ENCODE results near the gene RTN4RL1. TPM values are rescaled to one million over a fixed set of nuclear protein-coding genes. Genes with fewer than 3 reads are reported as not detected.

The RTN4RL1 gene
- total and polyA plus RNA-seq, 2 of the 13 experiments (the other 11 are each of a cell fraction or from before 2014, with no cell fraction given): 0.01 TPM; not detected in 1

DNA sequence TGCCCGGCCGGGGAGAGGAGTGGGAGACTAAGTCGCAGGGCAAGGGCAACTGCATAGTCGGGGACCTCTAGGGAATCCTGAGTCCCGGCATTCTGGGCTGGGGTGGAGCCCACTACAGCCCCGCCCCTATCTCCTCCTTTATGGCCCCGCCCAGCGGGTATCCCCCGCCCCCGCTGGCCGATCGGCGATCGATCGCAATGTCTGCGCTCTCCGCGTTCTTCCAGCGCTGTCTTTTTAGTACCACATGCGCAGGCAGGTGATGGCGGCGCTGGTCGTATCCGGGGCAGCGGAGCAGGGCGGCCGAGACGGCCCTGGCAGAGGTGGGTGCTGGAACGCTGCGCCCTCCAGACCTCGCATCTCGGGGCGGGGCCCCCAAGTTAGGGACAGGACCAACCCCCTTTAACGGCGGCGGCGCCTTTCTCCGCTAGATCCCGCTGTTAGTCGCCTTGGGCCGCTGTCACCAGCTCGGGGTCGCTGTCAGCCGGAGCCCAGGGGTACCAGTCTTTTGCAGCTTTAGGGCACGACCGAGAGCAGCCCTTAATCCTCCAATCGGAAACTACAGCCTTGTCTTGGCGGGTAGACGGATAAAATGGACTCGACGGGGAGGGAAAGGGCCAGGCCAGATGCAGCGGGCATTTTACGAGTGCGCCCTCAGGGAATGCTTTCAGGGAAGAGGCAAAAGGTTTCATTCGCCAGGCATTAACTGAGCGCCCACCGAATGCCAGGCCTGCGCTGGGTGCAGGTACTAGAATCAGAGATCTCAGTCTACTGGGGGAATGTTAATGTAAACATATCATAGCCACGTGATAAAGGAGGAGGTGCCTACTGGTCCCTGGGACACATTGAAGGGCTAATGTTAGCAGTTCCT lies 5.0 kb upstream of the RTN4RL1 start, which contains the start of gene DPH1 (continued):
- TF ChIP-seq, protein P1, sequence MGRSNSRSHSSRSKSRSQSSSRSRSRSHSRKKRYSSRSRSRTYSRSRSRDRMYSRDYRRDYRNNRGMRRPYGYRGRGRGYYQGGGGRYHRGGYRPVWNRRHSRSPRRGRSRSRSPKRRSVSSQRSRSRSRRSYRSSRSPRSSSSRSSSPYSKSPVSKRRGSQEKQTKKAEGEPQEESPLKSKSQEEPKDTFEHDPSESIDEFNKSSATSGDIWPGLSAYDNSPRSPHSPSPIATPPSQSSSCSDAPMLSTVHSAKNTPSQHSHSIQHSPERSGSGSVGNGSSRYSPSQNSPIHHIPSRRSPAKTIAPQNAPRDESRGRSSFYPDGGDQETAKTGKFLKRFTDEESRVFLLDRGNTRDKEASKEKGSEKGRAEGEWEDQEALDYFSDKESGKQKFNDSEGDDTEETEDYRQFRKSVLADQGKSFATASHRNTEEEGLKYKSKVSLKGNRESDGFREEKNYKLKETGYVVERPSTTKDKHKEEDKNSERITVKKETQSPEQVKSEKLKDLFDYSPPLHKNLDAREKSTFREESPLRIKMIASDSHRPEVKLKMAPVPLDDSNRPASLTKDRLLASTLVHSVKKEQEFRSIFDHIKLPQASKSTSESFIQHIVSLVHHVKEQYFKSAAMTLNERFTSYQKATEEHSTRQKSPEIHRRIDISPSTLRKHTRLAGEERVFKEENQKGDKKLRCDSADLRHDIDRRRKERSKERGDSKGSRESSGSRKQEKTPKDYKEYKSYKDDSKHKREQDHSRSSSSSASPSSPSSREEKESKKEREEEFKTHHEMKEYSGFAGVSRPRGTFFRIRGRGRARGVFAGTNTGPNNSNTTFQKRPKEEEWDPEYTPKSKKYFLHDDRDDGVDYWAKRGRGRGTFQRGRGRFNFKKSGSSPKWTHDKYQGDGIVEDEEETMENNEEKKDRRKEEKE (IDR thresholded peaks at IDR 0.05): no peak
- TF ChIP-seq GZF1 (CRISPR knock-in tag; IDR thresholded peaks at IDR 0.05) (no peak), TAF1 (CRISPR knock-in tag; IDR thresholded peaks at IDR 0.05) (peak; percentile 87), CC2D1A (CRISPR knock-in tag; IDR thresholded peaks at IDR 0.05) (no peak), SAFB2 (CRISPR knock-in tag; IDR thresholded peaks at IDR 0.05; ENCODE audit: borderline replicate concordance, low read depth) (no peak), ZSCAN9 (CRISPR knock-in tag; IDR thresholded peaks at IDR 0.05; ENCODE audit: borderline replicate concordance) (peak; percentile 63; the same call in 1 of the 2 replicates), ZNF550 (CRISPR knock-in tag; IDR thresholded peaks at IDR 0.05; ENCODE audit: borderline replicate concordance) (0 out of 2 replicates have a peak, but pooled peaks have one; percentile 33), ZFP62 (CRISPR knock-in tag; IDR thresholded peaks at IDR 0.05) (no peak), RCOR2 (CRISPR knock-in tag; IDR thresholded peaks at IDR 0.05) (no peak), BHLHE40 (IDR thresholded peaks at IDR 0.05; ENCODE audit: low read length) (no peak), RFXANK (CRISPR knock-in tag; IDR thresholded peaks at IDR 0.05) (no peak), RXRB (CRISPR knock-in tag; IDR thresholded peaks at IDR 0.05; ENCODE audit: borderline replicate concordance) (peak; percentile 68; the same call in 1 of the 2 replicates), MIXL1 (CRISPR knock-in tag; IDR thresholded peaks at IDR 0.05) (no peak), PAWR (CRISPR knock-in tag; IDR thresholded peaks at IDR 0.05; ENCODE audit: borderline replicate concordance) (no peak), MIER2 (CRISPR knock-in tag; IDR thresholded peaks at IDR 0.05) (peak; percentile 55; the same call in 1 of the 2 replicates)
- TF ChIP-seq, protein P2, sequence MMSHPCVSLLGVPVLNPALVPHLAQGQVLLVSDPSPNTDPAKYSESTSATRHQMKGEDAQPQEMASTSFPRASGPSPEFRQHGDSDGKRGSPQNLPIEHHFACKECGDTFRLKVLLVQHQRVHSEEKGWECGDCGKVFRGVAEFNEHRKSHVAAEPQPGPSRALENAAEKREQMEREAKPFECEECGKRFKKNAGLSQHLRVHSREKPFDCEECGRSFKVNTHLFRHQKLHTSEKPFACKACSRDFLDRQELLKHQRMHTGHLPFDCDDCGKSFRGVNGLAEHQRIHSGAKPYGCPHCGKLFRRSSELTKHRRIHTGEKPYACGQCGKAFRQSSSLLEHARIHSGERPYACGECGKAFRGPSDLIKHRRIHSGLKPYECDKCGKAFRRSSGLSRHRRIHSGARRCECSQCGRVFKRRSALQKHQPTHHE (CRISPR knock-in tag; IDR thresholded peaks at IDR 0.05; ENCODE audit: borderline replicate concordance): peak; percentile 84; the same call in 1 of the 2 replicates
- TF ChIP-seq, protein P3, sequence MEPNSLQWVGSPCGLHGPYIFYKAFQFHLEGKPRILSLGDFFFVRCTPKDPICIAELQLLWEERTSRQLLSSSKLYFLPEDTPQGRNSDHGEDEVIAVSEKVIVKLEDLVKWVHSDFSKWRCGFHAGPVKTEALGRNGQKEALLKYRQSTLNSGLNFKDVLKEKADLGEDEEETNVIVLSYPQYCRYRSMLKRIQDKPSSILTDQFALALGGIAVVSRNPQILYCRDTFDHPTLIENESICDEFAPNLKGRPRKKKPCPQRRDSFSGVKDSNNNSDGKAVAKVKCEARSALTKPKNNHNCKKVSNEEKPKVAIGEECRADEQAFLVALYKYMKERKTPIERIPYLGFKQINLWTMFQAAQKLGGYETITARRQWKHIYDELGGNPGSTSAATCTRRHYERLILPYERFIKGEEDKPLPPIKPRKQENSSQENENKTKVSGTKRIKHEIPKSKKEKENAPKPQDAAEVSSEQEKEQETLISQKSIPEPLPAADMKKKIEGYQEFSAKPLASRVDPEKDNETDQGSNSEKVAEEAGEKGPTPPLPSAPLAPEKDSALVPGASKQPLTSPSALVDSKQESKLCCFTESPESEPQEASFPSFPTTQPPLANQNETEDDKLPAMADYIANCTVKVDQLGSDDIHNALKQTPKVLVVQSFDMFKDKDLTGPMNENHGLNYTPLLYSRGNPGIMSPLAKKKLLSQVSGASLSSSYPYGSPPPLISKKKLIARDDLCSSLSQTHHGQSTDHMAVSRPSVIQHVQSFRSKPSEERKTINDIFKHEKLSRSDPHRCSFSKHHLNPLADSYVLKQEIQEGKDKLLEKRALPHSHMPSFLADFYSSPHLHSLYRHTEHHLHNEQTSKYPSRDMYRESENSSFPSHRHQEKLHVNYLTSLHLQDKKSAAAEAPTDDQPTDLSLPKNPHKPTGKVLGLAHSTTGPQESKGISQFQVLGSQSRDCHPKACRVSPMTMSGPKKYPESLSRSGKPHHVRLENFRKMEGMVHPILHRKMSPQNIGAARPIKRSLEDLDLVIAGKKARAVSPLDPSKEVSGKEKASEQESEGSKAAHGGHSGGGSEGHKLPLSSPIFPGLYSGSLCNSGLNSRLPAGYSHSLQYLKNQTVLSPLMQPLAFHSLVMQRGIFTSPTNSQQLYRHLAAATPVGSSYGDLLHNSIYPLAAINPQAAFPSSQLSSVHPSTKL (CRISPR knock-in tag; IDR thresholded peaks at IDR 0.05): peak; percentile 61
- TF ChIP-seq, protein P4, sequence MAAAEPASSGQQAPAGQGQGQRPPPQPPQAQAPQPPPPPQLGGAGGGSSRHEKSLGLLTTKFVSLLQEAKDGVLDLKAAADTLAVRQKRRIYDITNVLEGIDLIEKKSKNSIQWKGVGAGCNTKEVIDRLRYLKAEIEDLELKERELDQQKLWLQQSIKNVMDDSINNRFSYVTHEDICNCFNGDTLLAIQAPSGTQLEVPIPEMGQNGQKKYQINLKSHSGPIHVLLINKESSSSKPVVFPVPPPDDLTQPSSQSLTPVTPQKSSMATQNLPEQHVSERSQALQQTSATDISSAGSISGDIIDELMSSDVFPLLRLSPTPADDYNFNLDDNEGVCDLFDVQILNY (CRISPR knock-in tag; conservative IDR thresholded peaks at IDR 0.05): 0 out of 2 replicates have a peak, but pooled peaks have one; percentile 23
- TF ChIP-seq, protein P5, sequence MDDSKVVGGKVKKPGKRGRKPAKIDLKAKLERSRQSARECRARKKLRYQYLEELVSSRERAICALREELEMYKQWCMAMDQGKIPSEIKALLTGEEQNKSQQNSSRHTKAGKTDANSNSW (CRISPR knock-in tag; IDR thresholded peaks at IDR 0.05; ENCODE audit: borderline replicate concordance): no peak

Measured in HepG2 (cell line).